Fibroblast of pulmonary artery (primary cell): ENCODE results near the gene PHACTR4.
"Not testable (repeated sequence)": the region's sequence is repeated elsewhere in the genome, so short reads cannot be mapped to it uniquely, and the experiment has no call there.

Source experiments
- DNase-seq: peaks from one replicate; pipeline ENCODE4 v3.0.0-alpha.2; 2010; ENCODE audit warnings: low read depth
- H3K4me3 ChIP-seq: replicated peaks from 2 replicates; pipeline ENCODE4 v1.5.1; 2011; ENCODE audit warnings: low read depth, mild to moderate bottlenecking, control low read depth, low read length, moderate library complexity
- CTCF ChIP-seq: IDR thresholded peaks from 2 replicates; pipeline ENCODE4 v1.5.1; 2011; ENCODE audit warnings: mild to moderate bottlenecking, control low read depth, low read length, inconsistent platforms; ENCODE audit errors: missing control alignments

The PHACTR4 gene

GRCh38 chr1:28447679-28448078 is 78.1 kb downstream of the PHACTR4 start:
- no peak overlapping the region for H3K4me3 ChIP-seq
- DNase-seq: no peak
- TF ChIP-seq CTCF: no peak

GRCh38 chr1:28448094-28448611 is 78.6 kb downstream of the PHACTR4 start:
- not testable (repeated sequence) for H3K4me3 ChIP-seq, DNase-seq

GRCh38 chr1:28449904-28450303 is 80.4 kb downstream of the PHACTR4 start:
- H3K4me3 ChIP-seq: no peak overlapping the region
- DNase-seq: peak; percentile 61

GRCh38 chr1:28450561-28450960 is 81.0 kb downstream of the PHACTR4 start:
- no peak for DNase-seq
- no peak overlapping the region for H3K4me3 ChIP-seq

More at GRCh38 chr1:28449904-28450303, 80.4 kb downstream of the PHACTR4 start:
- no peak for TF ChIP-seq CTCF

GRCh38 chr1:28451011-28451410 is 81.5 kb downstream of the PHACTR4 start:
- no peak for DNase-seq
- TF ChIP-seq CTCF: no peak
- no peak overlapping the region for H3K4me3 ChIP-seq

More at GRCh38 chr1:28450561-28450960, 81.0 kb downstream of the PHACTR4 start:
- TF ChIP-seq CTCF: no peak

- no peak overlapping the region for H3K4me3 ChIP-seq
- no peak for TF ChIP-seq CTCF
- peak; percentile 85 for DNase-seq
These were observed 86.5 kb downstream of the PHACTR4 start for GRCh38 chr1:28456078-28456477.

- no peak for DNase-seq
- no peak for TF ChIP-seq CTCF
- no peak overlapping the region for H3K4me3 ChIP-seq
These were observed 88.1 kb downstream of the PHACTR4 start for GRCh38 chr1:28457678-28458077.
